Coronary artery (tissue), 2 donors: ENCODE measurements around the gene CDC42.
"Not testable (repeated sequence)": the region's sequence is repeated elsewhere in the genome, so short reads cannot be mapped to it uniquely, and the experiment has no call there.

ENCODE experiments used
- DNase-seq: peaks from one replicate; pipeline ENCODE4 v3.0.0-alpha.2; 2017; ENCODE audit warnings: low spot score
- H3K27ac ChIP-seq, 2 donors: fragments of 200-600 bp; sonication (generic); one replicate each; pipeline ENCODE4 v1.5.1; 2016 to 2019
- H3K4me3 ChIP-seq: fragments of 200-600 bp; sonication (generic); 2 replicates; pipeline ENCODE4 v1.5.1; 2016; ENCODE audit warnings: mild to moderate bottlenecking, moderate library complexity
- TF ChIP-seq, protein P1 (sequence below): fragments of 200-600 bp; sonication (generic); IDR thresholded peaks from one replicate; pipeline ENCODE4 v1.5.1; 2019; ENCODE audit warnings: antibody characterized with exemption

CDC42 gene

DNA sequence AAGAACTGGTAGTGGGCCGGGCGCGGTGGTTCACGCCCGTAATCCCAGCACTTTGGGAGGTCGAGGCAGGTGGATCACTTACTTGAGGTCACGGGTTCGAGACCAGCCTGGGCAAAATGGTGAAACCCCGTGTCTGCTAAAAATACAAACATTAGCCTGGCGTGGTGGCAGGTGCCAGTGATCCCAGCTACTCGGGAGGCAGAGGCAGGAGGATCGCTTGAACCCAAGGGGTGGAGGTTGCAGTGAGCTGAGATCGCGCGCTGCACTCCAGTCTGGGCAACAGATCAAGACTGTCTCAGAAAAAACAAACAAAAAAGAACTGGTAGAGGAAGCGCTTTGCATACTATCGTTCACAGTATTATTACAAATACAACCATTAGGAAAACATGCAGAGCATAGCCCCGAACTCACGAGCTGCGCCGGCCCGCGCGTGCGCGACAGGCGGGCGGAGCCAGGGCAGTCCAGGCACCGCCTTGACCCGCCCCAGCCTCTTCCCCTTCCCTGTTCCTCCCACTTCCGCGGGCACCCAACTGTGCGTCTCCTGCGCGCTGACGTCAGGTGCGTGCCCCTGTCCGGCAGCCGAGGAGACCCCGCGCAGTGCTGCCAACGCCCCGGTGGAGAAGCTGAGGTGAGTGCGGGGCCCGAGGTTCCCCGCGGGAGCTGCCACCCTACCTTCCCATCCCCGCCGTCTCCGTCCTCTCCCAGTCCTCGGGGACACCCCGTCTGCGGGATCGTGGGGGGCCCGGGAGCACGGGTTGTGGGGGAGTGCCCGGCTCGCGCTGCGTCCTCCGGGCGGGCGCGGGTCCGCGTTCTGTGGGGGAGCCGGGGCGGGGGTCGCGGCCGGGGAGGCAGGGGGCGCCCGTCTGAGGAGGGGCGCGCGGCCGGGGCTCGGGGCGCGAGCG is at the start of gene CDC42:
TSS of gene CDC42 (plus strand) at position 595 of the 902 bp plus-strand sequence. CDS start 25,770 bp downstream, outside the sequence.
- H3K27ac ChIP-seq: peak within 1 kb of the TSS; percentile 100
- peak within 1 kb of the TSS; percentile 96 for H3K4me3 ChIP-seq
- peak; percentile 98 for DNase-seq
- TF ChIP-seq, protein P1, sequence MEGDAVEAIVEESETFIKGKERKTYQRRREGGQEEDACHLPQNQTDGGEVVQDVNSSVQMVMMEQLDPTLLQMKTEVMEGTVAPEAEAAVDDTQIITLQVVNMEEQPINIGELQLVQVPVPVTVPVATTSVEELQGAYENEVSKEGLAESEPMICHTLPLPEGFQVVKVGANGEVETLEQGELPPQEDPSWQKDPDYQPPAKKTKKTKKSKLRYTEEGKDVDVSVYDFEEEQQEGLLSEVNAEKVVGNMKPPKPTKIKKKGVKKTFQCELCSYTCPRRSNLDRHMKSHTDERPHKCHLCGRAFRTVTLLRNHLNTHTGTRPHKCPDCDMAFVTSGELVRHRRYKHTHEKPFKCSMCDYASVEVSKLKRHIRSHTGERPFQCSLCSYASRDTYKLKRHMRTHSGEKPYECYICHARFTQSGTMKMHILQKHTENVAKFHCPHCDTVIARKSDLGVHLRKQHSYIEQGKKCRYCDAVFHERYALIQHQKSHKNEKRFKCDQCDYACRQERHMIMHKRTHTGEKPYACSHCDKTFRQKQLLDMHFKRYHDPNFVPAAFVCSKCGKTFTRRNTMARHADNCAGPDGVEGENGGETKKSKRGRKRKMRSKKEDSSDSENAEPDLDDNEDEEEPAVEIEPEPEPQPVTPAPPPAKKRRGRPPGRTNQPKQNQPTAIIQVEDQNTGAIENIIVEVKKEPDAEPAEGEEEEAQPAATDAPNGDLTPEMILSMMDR: no peak

DNA sequence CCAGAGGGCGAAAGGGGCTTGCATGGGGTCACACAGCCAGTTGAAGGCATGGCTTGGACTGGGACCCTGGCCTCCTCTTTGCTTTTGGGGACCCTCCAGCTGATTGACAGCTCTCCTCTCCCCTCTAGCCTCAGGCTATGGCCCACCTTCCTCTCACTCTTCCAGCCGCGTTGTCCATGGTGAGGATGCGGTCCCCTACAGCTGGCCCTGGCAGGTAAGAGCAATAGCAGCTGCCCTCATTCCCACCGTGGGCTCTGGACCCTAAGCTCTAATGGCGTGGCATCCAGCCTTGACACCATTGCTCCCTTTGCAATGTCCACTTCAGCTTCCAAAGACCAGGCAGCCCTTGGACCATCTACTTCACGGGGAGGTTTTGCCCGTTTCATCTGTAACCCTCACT is 49.6 kb upstream of the CDC42 start:
- not testable (repeated sequence) for DNase-seq, H3K27ac ChIP-seq, H3K4me3 ChIP-seq

DNA sequence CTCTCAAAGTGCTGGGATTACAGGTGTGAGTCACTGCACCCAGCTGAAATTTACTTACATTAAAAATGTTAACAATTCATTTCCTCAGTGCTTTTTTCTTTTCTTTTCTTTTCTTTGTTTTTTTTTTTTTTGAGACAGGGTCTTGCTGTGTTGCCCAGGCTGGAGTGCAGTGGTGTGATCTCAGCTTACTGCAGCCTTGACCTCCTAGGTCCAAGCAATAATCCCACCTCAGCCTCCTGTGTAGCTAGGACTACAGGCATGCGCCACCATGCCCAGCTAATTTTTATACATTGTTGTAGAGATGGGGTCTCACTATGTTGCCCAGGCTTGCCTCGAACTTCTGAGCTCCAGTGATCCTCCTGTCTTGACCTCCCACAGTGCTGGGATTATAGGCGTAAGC is 48.5 kb upstream of the CDC42 start:
- not testable (repeated sequence) for DNase-seq, H3K27ac ChIP-seq, H3K4me3 ChIP-seq

DNA sequence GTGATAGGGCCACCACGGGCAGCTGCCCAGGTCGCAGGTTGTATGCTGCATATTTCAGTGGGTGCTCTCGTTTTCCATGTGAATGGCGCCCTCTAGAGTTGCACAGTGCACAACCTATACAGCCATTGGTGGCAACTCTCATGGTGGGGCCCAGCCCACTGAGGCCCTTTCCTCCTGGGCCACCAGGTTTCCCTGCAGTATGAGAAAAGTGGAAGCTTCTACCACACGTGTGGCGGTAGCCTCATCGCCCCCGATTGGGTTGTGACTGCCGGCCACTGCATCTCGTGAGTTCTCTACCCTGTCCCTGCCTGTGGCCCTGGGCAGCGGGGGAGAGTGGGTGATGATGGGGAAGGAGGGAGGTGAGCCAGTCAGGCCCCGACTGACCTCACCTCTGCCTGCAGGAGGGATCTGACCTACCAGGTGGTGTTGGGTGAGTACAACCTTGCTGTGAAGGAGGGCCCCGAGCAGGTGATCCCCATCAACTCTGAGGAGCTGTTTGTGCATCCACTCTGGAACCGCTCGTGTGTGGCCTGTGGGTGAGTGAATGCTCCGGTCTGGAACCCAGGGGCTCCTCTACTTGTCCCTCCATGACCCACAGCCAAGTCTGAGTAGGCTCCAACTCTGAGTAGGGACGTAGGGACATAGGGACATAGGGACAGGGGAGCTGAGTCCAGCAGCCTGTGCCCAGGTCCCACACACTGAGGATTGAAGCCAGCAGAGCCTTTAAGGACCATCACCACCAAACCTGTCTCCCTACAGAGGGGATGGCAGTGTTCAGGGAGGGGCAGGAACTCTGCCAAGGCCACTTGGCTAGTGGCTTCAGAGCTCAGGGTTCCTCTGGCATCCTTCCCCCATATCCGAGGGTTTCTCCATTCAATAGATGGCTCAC is 47.0 kb upstream of the CDC42 start:
- DNase-seq, H3K4me3 ChIP-seq, H3K27ac ChIP-seq: not testable (repeated sequence)

DNA sequence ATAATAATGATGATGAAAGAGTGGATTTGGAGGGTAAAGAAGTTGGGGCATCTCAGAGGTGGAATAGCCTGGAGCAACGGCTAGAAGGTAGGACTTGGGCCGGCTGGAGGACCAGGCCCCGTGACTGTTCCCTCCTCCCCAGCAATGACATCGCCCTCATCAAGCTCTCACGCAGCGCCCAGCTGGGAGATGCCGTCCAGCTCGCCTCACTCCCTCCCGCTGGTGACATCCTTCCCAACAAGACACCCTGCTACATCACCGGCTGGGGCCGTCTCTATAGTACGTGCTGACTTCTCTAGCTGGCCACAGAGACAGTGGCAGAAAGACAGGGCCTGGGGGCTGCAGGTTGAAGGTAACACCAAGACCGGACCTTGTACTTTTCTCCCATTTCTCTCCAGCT is 45.8 kb upstream of the CDC42 start:
- H3K4me3 ChIP-seq, DNase-seq, H3K27ac ChIP-seq: not testable (repeated sequence)

DNA sequence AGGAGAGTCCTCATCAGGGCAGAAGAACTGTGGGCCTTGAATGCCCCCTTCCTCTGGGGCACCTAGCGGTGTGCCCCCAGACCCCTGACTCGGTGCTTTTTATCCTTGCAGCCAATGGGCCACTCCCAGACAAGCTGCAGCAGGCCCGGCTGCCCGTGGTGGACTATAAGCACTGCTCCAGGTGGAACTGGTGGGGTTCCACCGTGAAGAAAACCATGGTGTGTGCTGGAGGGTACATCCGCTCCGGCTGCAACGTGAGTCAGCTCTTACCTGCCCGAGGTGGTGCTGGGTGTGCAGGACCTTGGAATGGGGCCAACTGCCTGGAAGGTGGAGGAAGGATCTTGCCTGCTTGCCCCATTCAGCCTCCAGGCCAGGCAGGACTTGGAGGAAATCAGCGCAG is 45.2 kb upstream of the CDC42 start:
- DNase-seq, H3K27ac ChIP-seq, H3K4me3 ChIP-seq: not testable (repeated sequence)

DNA sequence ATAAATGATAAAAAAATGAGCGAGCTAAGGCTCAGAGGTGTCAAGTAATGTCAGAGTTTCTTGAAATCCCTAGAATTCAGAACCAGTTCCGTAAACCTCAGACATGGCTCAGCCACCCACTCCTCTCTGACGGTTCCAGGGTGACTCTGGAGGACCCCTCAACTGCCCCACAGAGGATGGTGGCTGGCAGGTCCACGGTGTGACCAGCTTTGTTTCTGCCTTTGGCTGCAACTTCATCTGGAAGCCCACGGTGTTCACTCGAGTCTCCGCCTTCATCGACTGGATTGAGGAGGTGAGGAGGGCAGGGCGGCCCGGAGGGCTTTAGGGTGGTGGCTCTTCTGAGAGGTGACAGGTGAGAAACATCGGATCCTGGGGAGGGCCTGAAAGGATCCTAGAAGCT is 42.9 kb upstream of the CDC42 start:
- H3K27ac ChIP-seq, DNase-seq, H3K4me3 ChIP-seq: not testable (repeated sequence)

DNA sequence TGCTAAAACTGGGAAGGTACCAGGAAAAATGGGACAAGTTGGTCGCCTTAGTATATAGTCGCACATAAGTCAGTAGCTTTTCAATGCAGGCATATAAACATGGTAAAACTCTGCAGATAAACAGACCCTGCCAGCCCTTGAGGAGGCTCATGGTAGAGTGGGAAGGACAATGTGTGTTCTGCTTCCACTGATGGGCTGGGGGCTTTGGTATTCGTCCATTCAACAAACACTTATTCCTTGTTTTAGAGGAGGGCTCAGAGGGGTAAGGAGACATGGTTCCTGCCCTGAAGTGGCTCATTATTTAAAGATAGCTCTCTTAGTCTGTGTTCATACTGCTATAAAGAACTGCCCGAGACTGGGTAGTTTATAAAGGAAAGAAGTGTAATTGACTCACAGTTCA is 39.8 kb upstream of the CDC42 start:
- DNase-seq, H3K4me3 ChIP-seq: not testable (repeated sequence)

DNA sequence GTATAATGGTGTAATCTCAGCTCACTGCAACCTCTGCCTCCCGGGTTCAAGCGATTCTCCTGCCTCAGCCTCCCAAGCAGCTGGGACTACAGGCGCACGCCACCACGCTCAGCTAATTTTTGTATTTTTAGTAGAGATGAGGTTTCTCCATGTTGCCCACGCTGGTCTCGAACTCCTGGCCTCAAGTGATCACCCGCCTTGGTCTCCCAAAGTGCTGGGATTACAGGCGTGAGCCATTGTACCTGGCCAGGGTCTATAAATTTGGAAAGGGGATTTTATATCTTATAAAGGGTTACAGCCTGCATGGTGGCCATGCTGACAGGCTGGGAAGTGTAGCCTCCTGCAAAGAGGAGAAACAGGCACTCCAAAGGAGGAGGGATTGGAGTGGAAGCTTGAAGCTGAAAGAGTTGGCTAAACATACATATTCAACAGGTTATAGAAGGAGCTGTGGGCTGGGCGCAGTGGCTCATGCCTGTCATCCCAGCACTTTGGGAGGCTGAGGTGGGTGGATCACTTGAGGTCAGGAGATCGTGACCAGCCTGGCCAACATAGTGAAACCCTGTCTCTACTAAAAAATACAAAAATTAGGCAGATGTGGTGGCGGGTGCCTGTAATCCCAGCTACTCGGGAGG is 37.8 kb upstream of the CDC42 start:
- H3K4me3 ChIP-seq, H3K27ac ChIP-seq, DNase-seq: not testable (repeated sequence)

More for the DNA sequence above, 39.8 kb upstream of the CDC42 start:
- not testable (repeated sequence) for H3K27ac ChIP-seq

DNA sequence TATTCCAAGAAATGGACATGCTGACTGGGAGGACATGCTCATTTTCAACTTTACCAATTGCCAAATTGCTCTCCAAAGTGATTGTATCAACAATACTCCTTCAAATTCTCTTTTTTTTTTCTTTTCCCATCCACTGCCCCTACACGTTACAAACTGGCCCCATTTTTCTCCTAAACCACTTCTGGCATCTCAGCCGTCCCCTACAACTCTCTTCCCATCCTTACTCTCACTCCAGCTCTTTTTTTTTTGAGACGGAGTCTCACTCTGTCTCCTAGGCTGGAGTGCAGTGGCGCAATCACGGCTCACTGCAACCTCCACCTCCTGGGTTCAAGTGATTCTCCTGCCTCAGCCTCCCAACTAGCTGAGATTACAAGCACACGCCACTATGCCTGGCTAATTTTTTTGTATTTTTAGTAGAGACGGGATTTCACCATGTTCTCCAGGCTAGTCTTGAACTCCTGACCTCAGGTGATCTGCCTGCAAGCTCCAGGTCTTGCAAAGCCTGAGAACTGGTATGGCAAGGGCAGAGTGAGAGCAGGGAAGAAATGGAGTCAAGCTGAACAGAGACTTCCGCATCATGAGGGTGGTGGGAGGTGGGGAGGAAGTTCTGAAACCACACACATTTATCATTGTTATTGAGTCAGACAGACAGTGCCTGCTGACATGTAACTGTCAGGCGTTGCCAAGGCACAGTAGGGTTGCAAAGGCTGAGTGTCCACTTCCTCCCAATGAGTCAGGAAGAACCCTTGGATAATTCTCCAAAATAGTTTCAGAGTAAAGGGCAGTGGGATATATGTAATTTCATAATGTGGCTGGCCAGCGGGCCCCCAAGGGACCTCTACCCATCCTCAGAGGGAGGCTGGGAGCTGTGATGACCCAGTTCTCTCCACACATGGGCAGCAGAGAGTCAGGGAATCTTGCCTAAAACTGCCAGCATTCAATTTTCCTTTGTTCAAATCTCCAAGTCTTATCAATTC is 33.6 kb upstream of the CDC42 start:
- H3K27ac ChIP-seq: peak overlapping the region in 1 of 2 donors; percentile 64
- no peak for DNase-seq
- no peak overlapping the region for H3K4me3 ChIP-seq
- TF ChIP-seq, protein P1: no peak
